GM12892 (cell line): ENCODE data around the gene POLR1C.

Experiments used
- POLR2A ChIP-seq: IDR thresholded peaks from 2 replicates; pipeline ENCODE4 v1.6.1; 2011; ENCODE audit warnings: low read depth, low read length, control low read depth
- POLR2AphosphoS5 ChIP-seq: IDR thresholded peaks from 2 replicates; pipeline ENCODE4 v1.6.1; 2011; ENCODE audit warnings: low read depth, low read length, control low read depth

GRCh38 chr6:43497129-43497396, 19.8 kb upstream of the POLR1C start:
- TF ChIP-seq POLR2AphosphoS5 (no peak), POLR2A (no peak)
